ENCODE measurements around the gene EXOC4.
A peak's percentile ranks its signal among the peaks of the same experiment; 100 is the strongest.
"Not testable (repeated sequence)": the region's sequence is repeated elsewhere in the genome, so short reads cannot be mapped to it uniquely, and the experiment has no call there.

Gene EXOC4

GRCh38 chr7:133773601-133774000 is 520.7 kb downstream of the EXOC4 start:
- DNase-seq = no peak

- DNase-seq = no peak
These were observed 522.3 kb downstream of the EXOC4 start for GRCh38 chr7:133775201-133775600.

GRCh38 chr7:133776266-133776665 is 523.4 kb downstream of the EXOC4 start:
- DNase-seq = peak; percentile 12 to 43

- no peak for DNase-seq
These were observed 524.8 kb downstream of the EXOC4 start for GRCh38 chr7:133777701-133778100.

GRCh38 chr7:133778472-133778871 is 525.6 kb downstream of the EXOC4 start:
- no peak for DNase-seq

GRCh38 chr7:133779538-133779937 is 526.7 kb downstream of the EXOC4 start:
- DNase-seq = not testable (repeated sequence)

GRCh38 chr7:133780912-133781311 is 528.0 kb downstream of the EXOC4 start:
- no peak for DNase-seq

- DNase-seq = no peak
These were observed 528.7 kb downstream of the EXOC4 start for GRCh38 chr7:133781486-133782090.

GRCh38 chr7:133782470-133782869 is 529.6 kb downstream of the EXOC4 start:
- no peak for DNase-seq

GRCh38 chr7:133783276-133783675 is 530.4 kb downstream of the EXOC4 start:
- no peak for DNase-seq

GRCh38 chr7:133784486-133785001 is 531.7 kb downstream of the EXOC4 start:
- no peak for DNase-seq

GRCh38 chr7:133786401-133786937 is 533.6 kb downstream of the EXOC4 start:
- DNase-seq = no peak

GRCh38 chr7:133789974-133790373 is 537.1 kb downstream of the EXOC4 start:
- DNase-seq = no peak

- no peak for DNase-seq
These were observed 538.0 kb downstream of the EXOC4 start for GRCh38 chr7:133790911-133791310.

GRCh38 chr7:133794479-133794878 is 541.6 kb downstream of the EXOC4 start:
- peak; percentile 10 to 37 for DNase-seq

GRCh38 chr7:133795068-133795665 is 542.3 kb downstream of the EXOC4 start:
- DNase-seq = peak in 1 of 2 experiments; percentile 62

- DNase-seq = no peak
These were observed 544.2 kb downstream of the EXOC4 start for GRCh38 chr7:133796782-133797745.

GRCh38 chr7:133797818-133798520 is 545.1 kb downstream of the EXOC4 start:
- DNase-seq = no peak

- no peak for DNase-seq
These were observed 548.5 kb downstream of the EXOC4 start for GRCh38 chr7:133801341-133801740.

GRCh38 chr7:133804127-133804526 is 551.2 kb downstream of the EXOC4 start:
- DNase-seq = no peak

- DNase-seq = no peak
These were observed 552.5 kb downstream of the EXOC4 start for GRCh38 chr7:133805426-133805825.
